HCT116 (cell line): ENCODE data around the gene PTPRJ. TPM values are rescaled to one million over a fixed set of nuclear protein-coding genes. Genes with fewer than 3 reads are reported as not detected.

Experiments
- ATAC-seq: fragments of 200-7000 bp; cut with Tn5 transposase; 2 replicates; pipeline ENCODE4 v1.9.1; 2020; ENCODE audit warnings: mild to moderate bottlenecking, moderate library complexity
- BruUV-seq: library from RNA; stranded (reverse); fragments of 400-500 nt; replicated peaks from 2 replicates; lab custom pipeline; 2021; lab: Mats Ljungman, UMichigan
- CTCF ChIA-PET: fragments of 300-600 bp; sonication (Branson Sonifier 250); formaldehyde crosslinking; loops from one replicate; lab custom pipeline; 2021; ENCODE audit warnings: antibody characterized with exemption; lab: Charles Lee
- POLR2A ChIA-PET: fragments of 300-600, 350-600 bp; sonication (Branson Sonifier 250); formaldehyde crosslinking; loops from one replicate; lab custom pipeline; 2021; ENCODE audit warnings: antibody characterized with exemption; lab: Charles Lee
- RAD21 ChIA-PET, 2 experiments: fragments of 300-600 bp; sonication (Branson Sonifier 250); formaldehyde crosslinking; loops; one replicate each; lab custom pipeline; 2023; ENCODE audit warnings: low total read pairs in 2 of 2; ENCODE audit not compliant: uncharacterized antibody in 2 of 2, unreplicated experiment in 2 of 2, low non-redundant PET in 1 of 2; lab: Charles Lee
- DNase-seq: peaks from one replicate; pipeline ENCODE4 v3.0.0-alpha.2; 2010; ENCODE audit warnings: low read depth, low spot score
- H2AFZ ChIP-seq: fragments of 200-600 bp; shearing (Covaris generic), sonication (generic); 2 replicates; pipeline ENCODE4 v1.6.1; 2017; ENCODE audit warnings: low read depth, mixed run types, mixed read lengths, antibody characterized with exemption, low read length; ENCODE audit not compliant: poor library complexity, severe bottlenecking
- H3K27ac ChIP-seq: 2 replicates; pipeline ENCODE4 v1.5.1; 2012; ENCODE audit warnings: low read depth, low read length
- H3K27me3 ChIP-seq: fragments of 200-600 bp; sonication (generic); 2 replicates; pipeline ENCODE4 v1.6.1; 2016; ENCODE audit warnings: mixed run types, low read length, mixed read lengths; ENCODE audit not compliant: insufficient read depth
- H3K36me3 ChIP-seq, 2 experiments: fragments of 200-500 bp in 1 of 2; fragments of 200-600 bp in 1 of 2; sonication (Bioruptor generic) in 1 of 2; sonication (generic) in 1 of 2; 2 replicates each; pipeline versions ENCODE4 v1.5.1 to v1.6.1; 2014 to 2016; ENCODE audit warnings: low read length in 2 of 2, inconsistent platforms in 1 of 2, mixed read lengths in 1 of 2, mixed run types in 1 of 2; ENCODE audit not compliant: insufficient read depth in 2 of 2, control insufficient read depth in 1 of 2
- H3K4me1 ChIP-seq, 2 experiments: fragments of 200-600 bp in 1 of 2; sonication (generic) in 1 of 2; 2 replicates each; pipeline versions ENCODE4 v1.5.1 to v1.6.1; 2012 to 2017; ENCODE audit warnings: low read length in 2 of 2, inconsistent platforms in 1 of 2, mild to moderate bottlenecking in 1 of 2, mixed read lengths in 1 of 2, mixed run types in 1 of 2, moderate library complexity in 1 of 2; ENCODE audit not compliant: insufficient read depth in 2 of 2, control insufficient read depth in 1 of 2
- H3K4me2 ChIP-seq: fragments of 200-600 bp; sonication (generic); 2 replicates; pipeline ENCODE4 v1.6.1; 2017; ENCODE audit warnings: mixed run types, low read length, mixed read lengths
- H3K4me3 ChIP-seq, 2 experiments: fragments of 200-600 bp in 1 of 2; sonication (generic) in 1 of 2; replicated peaks in 1 of 2; 2 replicates each; pipeline ENCODE4 v1.5.1; 2011 to 2016; ENCODE audit warnings: low read length in 2 of 2, control low read depth in 1 of 2, low read depth in 1 of 2, mild to moderate bottlenecking in 1 of 2, mixed read lengths in 1 of 2, mixed run types in 1 of 2
- H3K79me2 ChIP-seq: fragments of 200-600 bp; sonication (generic); 2 replicates; pipeline ENCODE4 v1.6.1; 2017; ENCODE audit warnings: mild to moderate bottlenecking, mixed run types, low read length, moderate library complexity, mixed read lengths; ENCODE audit not compliant: insufficient read depth
- H3K9ac ChIP-seq: fragments of 200-600 bp; sonication (generic); 2 replicates; pipeline ENCODE4 v1.6.1; 2016; ENCODE audit warnings: low read length, mixed read lengths
- H3K9me2 ChIP-seq: fragments of 200-600 bp; sonication (generic), shearing (Covaris generic); 2 replicates; pipeline ENCODE4 v1.6.1; 2017; ENCODE audit warnings: mixed run types, mild to moderate bottlenecking, moderate library complexity; ENCODE audit not compliant: insufficient read depth
- H3K9me3 ChIP-seq, 2 experiments: fragments of 200-500 bp in 1 of 2; fragments of 200-600 bp in 1 of 2; sonication (Bioruptor generic) in 1 of 2; sonication (generic) in 1 of 2; 2 replicates each; pipeline ENCODE4 v1.6.1; 2014 to 2017; ENCODE audit warnings: low read length in 2 of 2, mixed read lengths in 2 of 2, inconsistent platforms in 1 of 2, low read depth in 1 of 2, mild to moderate bottlenecking in 1 of 2, mixed run types in 1 of 2, moderate library complexity in 1 of 2; ENCODE audit not compliant: control insufficient read depth in 1 of 2, insufficient read depth in 1 of 2
- H4K20me1 ChIP-seq: fragments of 200-600 bp; sonication (generic), shearing (Covaris generic); 2 replicates; pipeline ENCODE4 v1.6.1; 2017; ENCODE audit warnings: mixed run types, mild to moderate bottlenecking, moderate library complexity; ENCODE audit not compliant: insufficient read depth
- CBX3 ChIP-seq: IDR thresholded peaks from 2 replicates; pipeline ENCODE4 v1.6.1; 2012; ENCODE audit warnings: low read depth
- CEBPB ChIP-seq: IDR thresholded peaks from 2 replicates; pipeline ENCODE4 v1.6.1; 2012; ENCODE audit warnings: low read depth
- ELF1 ChIP-seq: IDR thresholded peaks from 2 replicates; pipeline ENCODE4 v1.6.1; 2012; ENCODE audit warnings: low read depth, borderline replicate concordance
- EZH2 ChIP-seq: fragments of 200-600 bp; sonication (generic); IDR thresholded peaks from 2 replicates; pipeline ENCODE4 v1.6.1; 2017; ENCODE audit warnings: antibody characterized with exemption, mixed run types
- EZH2phosphoT487 ChIP-seq: fragments of 200-600 bp; IDR thresholded peaks from 2 replicates; pipeline ENCODE4 v1.6.1; 2018; ENCODE audit warnings: antibody characterized with exemption, borderline replicate concordance
- FOSL1 ChIP-seq: IDR thresholded peaks from 2 replicates; pipeline ENCODE4 v1.6.1; 2012; ENCODE audit warnings: low read depth
- JUND ChIP-seq: IDR thresholded peaks from 2 replicates; pipeline ENCODE4 v1.6.1; 2012
- POLR2A ChIP-seq: IDR thresholded peaks from 2 replicates; pipeline ENCODE4 v1.7.0; 2011; ENCODE audit warnings: borderline replicate concordance; ENCODE audit not compliant: insufficient read depth, insufficient read length; ENCODE audit errors: extremely low read depth
- POLR2AphosphoS5 ChIP-seq: IDR thresholded peaks from 2 replicates; pipeline ENCODE4 v1.6.1; 2011; ENCODE audit warnings: mild to moderate bottlenecking, low read depth, low read length, moderate library complexity
- RAD21 ChIP-seq: IDR thresholded peaks from 2 replicates; pipeline ENCODE4 v1.6.1; 2012; ENCODE audit warnings: low read depth, mild to moderate bottlenecking
- SIN3A ChIP-seq: IDR thresholded peaks from 2 replicates; pipeline ENCODE4 v1.6.1; 2012; ENCODE audit warnings: low read depth
- SP1 ChIP-seq: IDR thresholded peaks from 2 replicates; pipeline ENCODE4 v1.6.1; 2012; ENCODE audit warnings: low read depth
- SRF ChIP-seq: IDR thresholded peaks from 2 replicates; pipeline ENCODE4 v1.6.1; 2012; ENCODE audit warnings: low read depth
- TCF7L2 ChIP-seq: IDR thresholded peaks from 2 replicates; pipeline ENCODE4 v1.7.0; 2011; ENCODE audit warnings: borderline replicate concordance, inconsistent platforms; ENCODE audit not compliant: insufficient read depth, insufficient read length; ENCODE audit errors: extremely low read depth
- YY1 ChIP-seq: IDR thresholded peaks from 2 replicates; pipeline ENCODE4 v1.6.1; 2011; ENCODE audit warnings: low read length, low read depth, moderate library complexity, mild to moderate bottlenecking; ENCODE audit not compliant: insufficient replicate concordance; ENCODE audit errors: extremely low read depth
- ZFX ChIP-seq: fragments of 450-650 bp; IDR thresholded peaks from 2 replicates; pipeline ENCODE4 v1.6.1; 2017
- ZNF274 ChIP-seq: fragments of 200-500 bp; sonication (Bioruptor generic); IDR thresholded peaks from 2 replicates; pipeline ENCODE4 v1.6.1; 2014; ENCODE audit warnings: mild to moderate bottlenecking, low read depth, low read length, inconsistent platforms
- intact Hi-C: fragments of 100-400 bp; cut with micrococcal nuclease; formaldehyde crosslinking; loops from 2 replicates; pipeline ENCODE4 v1.10.0; 2022
- total RNA-seq: library from RNA; stranded (reverse); gene quantifications from one replicate; pipeline ENCODE4 v1.2.1, GENCODE V29; 2021; ENCODE audit not compliant: unreplicated experiment
- TF ChIP-seq, protein P1 (sequence below): IDR thresholded peaks from 2 replicates; pipeline ENCODE4 v1.6.1; 2012
- TF ChIP-seq, protein P2 (sequence below): IDR thresholded peaks from 2 replicates; pipeline ENCODE4 v1.6.1; 2012

The PTPRJ gene
- total RNA-seq, 1 experiment from 2014 or later = 19.1 TPM

DNA sequence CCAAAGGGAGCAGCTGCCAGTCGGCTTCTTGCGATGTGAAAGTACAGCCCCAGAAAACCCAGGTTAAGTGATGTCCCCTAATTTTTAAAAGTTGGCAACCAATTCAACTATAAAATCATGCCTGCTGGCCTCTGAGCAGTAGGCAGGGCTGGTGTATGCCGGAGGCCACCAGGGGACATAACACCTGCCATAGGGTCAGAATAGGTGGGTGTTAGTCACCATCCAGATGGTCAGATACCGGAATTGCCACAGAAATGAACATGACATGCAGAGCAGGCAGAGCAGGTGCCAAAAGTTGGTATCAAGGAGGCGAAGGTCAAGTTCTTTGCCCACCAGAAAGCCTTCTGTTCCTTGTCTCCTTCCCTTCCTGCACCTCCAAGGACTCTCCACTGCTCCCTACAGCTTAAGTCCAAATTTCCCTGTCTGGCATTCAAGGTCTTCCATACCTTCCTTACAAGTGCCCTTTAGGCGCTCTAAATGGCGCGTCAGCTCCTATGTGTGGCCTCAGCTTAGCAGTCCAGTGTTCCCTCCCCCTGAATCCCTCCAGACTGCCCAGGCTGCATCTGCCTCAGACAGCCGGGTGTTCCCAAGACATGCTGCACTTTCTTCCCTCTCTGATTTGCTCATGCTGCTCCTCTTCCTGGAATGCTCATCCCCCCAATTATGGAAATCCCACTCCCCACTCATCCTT is 45.1 kb downstream of the PTPRJ start:
- POLR2A ChIA-PET = no interaction called here
- H3K79me2 ChIP-seq = peaks cover 5% of the 10 kb centered on the region; the same call in 1 of the 2 replicates
- no TSS peak for BruUV-seq
- DNase-seq = no peak
- no peaks in the 10 kb centered on the region for H3K27me3 ChIP-seq
- CTCF ChIA-PET = no interaction called here
- H3K4me3 ChIP-seq = no peak overlapping the region
- no peaks in the 10 kb centered on the region; the same call in 1 of the 2 replicates for H4K20me1 ChIP-seq
- intact Hi-C loops = loop anchor here (5.0 kb wide), 1 partner anchor 57 kb away; no protein-coding TSS in a partner anchor
- H3K9me3 ChIP-seq = no peaks in the 10 kb centered on the region
- RAD21 ChIA-PET = no interaction called here
- H3K9ac ChIP-seq = no peak overlapping the region
- no peak overlapping the region for H3K27ac ChIP-seq
- no peaks in the 10 kb centered on the region for H3K36me3 ChIP-seq
- no peak overlapping the region for H2AFZ ChIP-seq
- no peaks in the 10 kb centered on the region for H3K9me2 ChIP-seq
- peaks cover 15 to 16% of the 10 kb centered on the region in 2 experiments; a peak in 3 of 4 replicates for H3K4me1 ChIP-seq
- TF ChIP-seq RAD21 (no peak), CEBPB (no peak), EZH2 (no peak), SP1 (no peak), YY1 (no peak), TCF7L2 (no peak), POLR2A (no peak), ZFX (no peak)
- no peak overlapping the region for H3K4me2 ChIP-seq
- ATAC-seq = no peak

DNA sequence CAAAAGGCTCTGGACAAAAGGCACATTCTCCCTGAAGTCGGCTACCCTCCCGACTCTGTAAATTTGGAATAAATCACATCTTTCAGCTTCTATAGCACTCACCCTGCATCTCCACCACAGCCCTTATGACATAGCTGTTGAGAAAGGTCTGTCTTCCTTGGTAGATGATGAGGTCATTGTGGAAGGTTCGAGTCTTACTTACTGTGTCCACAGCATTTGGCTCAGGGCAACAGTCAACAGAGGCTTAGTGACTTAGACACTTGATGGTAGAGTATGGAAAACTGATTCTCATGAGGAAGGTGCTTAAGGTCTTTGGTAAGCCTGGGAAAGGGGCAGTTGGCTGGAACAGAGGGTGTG is 45.6 kb downstream of the PTPRJ start:
- DNase-seq = no peak
- Histone ChIP-seq H3K4me1 (peaks cover 15 to 16% of the 10 kb centered on the region in 2 experiments; a peak in 3 of 4 replicates), H3K9me3 (no peaks in the 10 kb centered on the region), H4K20me1 (no peaks in the 10 kb centered on the region; the same call in 1 of the 2 replicates), H2AFZ (no peak overlapping the region), H3K4me3 (no peak overlapping the region), H3K9me2 (no peaks in the 10 kb centered on the region), H3K4me2 (no peak overlapping the region), H3K9ac (no peak overlapping the region), H3K27ac (no peak overlapping the region), H3K36me3 (no peaks in the 10 kb centered on the region), H3K27me3 (no peaks in the 10 kb centered on the region), H3K79me2 (peaks cover 5% of the 10 kb centered on the region; the same call in 1 of the 2 replicates)
- no peak for ATAC-seq
- ChIA-PET RAD21 (no interaction called here), POLR2A (no interaction called here), CTCF (no interaction called here)
- intact Hi-C loops = loop anchor here (5.0 kb wide), 1 partner anchor 56 kb away; no protein-coding TSS in a partner anchor
- BruUV-seq = no TSS peak
- no peak for TF ChIP-seq SRF
- no peak for TF ChIP-seq ZFX
- TF ChIP-seq EZH2 = no peak
- TF ChIP-seq SP1 = no peak
- no peak for TF ChIP-seq POLR2A
- no peak for TF ChIP-seq FOSL1
- TF ChIP-seq SIN3A = no peak
- no peak for TF ChIP-seq POLR2AphosphoS5
- TF ChIP-seq CEBPB = no peak
- TF ChIP-seq, protein P1, sequence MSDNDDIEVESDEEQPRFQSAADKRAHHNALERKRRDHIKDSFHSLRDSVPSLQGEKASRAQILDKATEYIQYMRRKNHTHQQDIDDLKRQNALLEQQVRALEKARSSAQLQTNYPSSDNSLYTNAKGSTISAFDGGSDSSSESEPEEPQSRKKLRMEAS = no peak
- no peak for TF ChIP-seq YY1
- no peak for TF ChIP-seq CBX3
- TF ChIP-seq EZH2phosphoT487 = no peak
- no peak for TF ChIP-seq ELF1
- TF ChIP-seq TCF7L2 = no peak
- TF ChIP-seq, protein P2, sequence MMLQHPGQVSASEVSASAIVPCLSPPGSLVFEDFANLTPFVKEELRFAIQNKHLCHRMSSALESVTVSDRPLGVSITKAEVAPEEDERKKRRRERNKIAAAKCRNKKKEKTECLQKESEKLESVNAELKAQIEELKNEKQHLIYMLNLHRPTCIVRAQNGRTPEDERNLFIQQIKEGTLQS = no peak
- TF ChIP-seq JUND = no peak
- no peak for TF ChIP-seq RAD21
- TF ChIP-seq ZNF274 = no peak
